Stimulated activated CD4-positive, alpha-beta T cell treated with anti-CD3 and anti-CD28 coated beads, Interleukin-1b, Interleukin-23, amount 100 ng/mL, for 4 hours (primary cell): ENCODE data around the gene SV2B.

Experiments
- DNase-seq, 2 donors: peaks; one replicate each; pipeline ENCODE4 v3.0.0-alpha.2; 2020; ENCODE audit warnings: low read depth in 2 of 2

SV2B gene

DNA sequence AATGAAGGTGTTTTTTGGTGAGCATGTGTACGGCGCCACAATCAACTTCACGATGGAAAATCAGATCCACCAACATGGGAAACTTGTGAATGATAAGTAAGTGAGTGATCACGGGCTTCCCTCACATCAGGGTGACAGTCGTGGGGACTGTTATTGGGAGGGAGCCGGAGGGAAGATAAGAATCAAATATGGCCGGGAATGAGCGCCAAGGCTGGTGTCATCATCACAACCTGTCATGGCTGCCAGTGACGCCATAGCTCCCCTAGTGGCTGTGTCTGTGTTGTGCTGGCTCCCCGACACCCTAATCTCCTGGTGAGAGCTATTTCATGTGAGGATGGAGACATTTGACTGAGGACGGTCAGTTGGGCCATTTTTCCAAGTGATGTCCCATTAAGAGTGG is 168.5 kb downstream of the SV2B start:
- DNase-seq = no peak

DNA sequence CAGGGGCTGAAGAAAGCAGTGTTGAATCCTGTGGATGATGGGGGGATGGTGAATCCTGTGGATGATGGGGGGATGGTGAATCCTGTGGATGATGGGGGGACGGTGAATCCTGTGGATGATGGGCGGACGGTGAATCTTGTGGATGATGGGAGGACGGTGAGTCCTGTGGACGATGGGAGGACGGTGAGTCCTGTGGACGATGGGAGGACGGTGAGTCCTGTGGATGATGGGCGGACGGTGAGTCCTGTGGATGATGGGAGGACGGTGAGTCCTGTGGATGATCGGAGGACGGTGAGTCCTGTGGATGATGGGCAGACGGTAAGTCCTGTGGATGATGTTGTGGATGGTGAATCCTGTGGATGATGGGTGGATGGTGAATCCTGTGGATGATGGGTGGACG is 170.7 kb downstream of the SV2B start:
- DNase-seq = no peak

DNA sequence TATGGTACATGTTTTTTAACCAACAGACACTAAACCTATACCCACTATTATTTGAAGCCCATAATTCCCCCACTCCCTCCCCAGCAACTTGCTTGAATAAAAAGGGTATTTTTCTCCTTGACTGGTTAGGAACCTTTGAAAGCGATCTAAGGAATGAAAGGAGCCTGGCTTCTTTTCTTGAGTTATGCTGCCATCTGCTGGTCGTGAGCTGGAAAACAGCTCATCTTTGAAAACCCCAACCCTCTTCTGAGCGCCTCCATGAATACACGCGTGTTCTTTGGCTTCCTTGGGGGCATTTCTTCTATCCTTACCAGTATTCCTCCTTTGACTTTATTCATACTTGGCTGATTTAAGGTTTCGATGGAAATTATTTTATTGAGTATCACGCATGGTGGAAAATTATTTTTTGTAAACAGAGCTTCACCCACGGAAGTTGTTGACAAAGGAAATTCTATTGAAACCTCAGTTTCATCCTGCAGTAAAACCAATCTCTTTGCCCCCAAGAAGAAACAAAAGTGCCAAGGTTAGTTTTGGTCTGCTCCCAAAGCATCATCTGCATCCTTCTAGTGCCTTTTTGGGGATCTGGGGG is 171.6 kb downstream of the SV2B start:
- DNase-seq = peak; percentile 36 to 60

DNA sequence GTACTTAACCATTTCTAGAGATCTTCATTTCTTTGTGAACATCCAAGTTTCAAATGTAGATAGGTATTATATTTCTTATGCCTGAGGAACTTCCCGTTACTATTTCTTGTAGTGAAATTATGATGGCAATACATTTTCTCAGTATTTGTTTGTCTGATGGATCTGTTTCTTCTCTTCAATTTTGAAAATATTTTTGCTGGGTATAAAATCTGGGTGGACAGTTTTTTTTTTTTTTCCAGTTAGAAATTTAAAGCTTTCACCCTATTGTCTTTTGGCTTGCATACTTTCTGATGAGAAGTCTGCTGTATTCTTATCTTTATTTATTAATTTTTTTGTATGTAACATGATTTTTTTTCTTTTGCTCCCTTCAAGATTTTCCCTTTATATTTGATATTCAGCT is 175.8 kb downstream of the SV2B start:
- DNase-seq = no peak

DNA sequence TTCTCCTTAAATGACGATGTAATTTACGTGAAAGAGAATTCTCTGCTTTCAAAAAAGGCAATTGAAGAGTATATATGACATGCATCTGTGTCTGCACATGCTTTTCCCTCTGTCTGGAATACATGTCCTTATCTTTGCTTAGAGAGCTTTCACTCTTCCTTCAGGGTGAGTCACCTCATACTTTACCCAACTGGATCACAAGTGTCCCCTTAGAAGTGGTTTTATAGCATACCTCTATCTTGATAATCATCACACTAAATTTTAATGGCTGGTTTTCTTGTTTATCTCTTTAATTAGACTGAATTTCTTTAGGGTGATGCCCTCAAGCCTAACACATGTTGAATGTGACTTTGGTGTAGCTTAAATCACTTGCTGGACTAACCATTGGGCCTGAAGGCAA is 178.9 kb downstream of the SV2B start:
- no peak for DNase-seq

DNA sequence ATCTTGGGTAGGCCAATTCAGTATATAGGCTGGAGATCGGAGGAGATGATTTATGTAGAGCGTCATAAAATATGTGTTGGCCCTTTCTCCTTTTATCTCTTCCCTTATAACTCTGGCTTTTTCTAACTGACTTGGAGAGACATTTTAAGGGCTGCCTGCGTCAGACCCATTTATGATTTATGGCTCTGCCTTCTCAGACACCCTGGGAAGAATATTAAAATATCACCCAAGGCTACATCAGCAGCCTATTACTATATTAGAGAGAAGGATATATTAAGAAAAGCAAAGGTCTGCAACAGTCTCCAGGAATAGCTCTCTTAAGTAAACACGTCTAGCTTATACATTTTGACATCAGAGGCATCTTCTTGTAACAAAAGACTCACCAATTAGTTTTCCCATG is 179.4 kb downstream of the SV2B start:
- no peak for DNase-seq

DNA sequence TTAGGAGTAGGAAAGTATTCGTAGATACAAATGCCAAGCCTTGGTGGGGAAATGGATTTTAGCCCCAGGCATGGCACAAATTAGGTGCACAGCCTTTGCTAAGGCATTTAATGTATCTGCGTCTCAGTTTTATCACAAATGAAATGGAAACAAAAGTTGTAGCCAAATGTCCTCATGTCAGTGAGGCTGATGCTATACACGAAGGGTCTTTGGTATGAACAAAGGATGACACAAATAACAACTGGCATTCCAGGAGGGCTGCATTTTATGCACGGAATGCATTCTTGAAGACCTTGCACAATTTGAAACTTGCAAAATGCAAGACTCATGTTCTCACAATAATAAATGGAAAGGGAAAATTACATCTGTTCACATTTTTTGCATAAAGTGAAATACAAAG is 181.9 kb downstream of the SV2B start:
- no peak for DNase-seq

DNA sequence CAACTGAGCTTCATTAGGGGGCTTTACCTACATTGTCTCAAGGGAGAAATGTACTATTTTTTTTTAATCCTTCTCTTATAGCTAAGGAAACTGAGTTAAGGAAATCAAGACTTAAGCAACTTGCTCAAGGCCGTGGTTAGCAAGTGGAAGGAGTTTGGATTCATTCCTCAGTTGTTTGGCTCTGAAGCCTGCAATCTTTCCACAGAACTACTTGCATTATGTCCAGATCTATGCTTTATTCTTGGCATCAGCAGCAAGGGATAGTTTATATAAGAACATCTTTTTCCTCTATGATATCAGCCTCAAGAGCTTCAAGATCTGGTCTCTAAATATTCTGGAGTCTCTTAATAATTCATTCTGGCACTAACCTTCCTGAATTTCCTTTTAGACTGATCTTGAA is 182.4 kb downstream of the SV2B start:
- DNase-seq = no peak

DNA sequence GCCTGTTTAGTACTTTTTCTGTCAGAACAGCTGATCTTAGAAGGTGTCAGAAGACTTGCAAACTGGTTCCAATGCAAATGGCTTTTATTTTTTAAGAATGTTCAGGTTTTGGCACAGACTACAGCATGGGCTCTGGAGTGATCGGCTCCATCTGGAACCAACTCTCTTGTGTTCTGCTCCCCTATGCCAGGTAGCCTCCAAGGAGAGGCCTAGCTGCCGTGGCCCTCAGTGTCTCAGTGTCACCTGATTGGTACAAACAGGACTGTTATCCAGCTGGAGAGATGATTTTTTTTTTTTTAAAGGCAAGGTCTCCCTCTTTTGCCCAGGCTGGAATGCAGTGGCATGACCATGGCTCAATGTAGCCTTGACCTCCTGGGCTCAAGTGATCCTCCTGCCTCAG is 183.1 kb downstream of the SV2B start:
- DNase-seq = no peak

DNA sequence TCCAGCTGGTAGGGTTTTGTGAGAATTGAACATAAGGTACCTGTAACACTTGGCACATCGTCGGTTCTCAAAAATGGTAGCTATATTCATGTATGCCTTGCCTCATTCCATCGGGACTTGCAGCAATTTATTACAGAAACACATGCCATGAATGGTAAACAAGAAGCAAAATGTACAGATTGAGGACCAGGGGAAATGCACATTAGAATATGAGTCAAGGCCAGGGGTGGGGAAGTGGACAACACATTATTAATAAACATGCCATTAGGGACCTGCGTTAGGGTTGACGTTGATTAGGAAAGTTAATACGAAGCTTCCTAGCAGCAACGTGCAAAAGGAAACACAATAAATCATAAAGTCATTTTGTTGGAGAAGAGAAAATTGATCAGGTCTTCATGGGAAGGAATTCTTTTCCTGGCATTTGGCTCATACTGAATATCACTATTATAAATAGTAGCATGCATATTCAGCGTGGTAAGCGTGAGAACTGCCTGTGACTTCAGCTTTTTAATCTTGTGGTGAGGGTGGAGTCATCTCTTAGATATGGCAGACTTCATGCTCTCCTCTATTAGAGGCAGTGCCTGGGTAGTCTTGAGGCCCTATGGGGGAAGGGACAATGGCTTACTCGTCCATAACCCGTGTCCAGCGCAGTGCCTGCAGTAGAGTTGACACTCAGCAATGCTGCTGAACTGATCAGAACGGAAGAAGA is 184.9 kb downstream of the SV2B start:
- no peak for DNase-seq

DNA sequence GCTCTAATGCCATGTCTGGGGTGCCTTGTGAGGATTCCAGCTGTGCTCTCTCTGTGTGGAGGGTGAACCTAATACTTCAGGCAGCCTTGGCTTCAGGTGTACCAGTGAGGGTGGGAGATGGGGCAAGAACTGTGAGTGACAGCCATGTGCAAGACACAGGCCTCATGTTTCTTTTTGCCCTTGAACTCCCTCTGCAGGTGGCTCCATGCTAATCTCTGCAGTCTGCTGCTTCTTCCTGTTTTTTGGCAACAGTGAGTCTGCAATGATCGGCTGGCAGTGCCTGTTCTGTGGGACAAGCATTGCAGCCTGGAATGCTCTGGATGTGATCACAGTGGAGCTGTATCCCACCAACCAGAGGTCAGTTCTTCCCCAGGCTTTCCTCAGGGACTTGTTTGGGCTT is 189.3 kb downstream of the SV2B start:
- no peak for DNase-seq

DNA sequence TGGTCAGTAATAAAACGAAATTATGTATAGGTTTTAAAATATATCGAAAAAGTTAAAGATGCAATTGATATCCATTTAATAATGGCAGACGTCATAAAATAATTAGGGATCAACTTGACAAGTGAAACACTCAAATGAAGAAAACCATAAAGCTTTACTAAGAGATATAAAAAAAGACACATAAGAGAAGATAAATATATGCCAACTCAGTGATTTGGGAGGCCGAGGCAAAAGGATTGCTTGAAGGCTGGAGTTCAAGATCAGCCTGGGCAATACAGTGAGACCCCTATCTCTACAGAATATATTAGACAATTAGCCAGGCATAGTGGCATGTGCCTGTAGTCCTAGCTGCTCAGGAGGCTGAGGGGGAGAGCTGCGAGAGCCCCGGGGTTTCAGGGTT is 190.5 kb downstream of the SV2B start:
- DNase-seq = no peak

DNA sequence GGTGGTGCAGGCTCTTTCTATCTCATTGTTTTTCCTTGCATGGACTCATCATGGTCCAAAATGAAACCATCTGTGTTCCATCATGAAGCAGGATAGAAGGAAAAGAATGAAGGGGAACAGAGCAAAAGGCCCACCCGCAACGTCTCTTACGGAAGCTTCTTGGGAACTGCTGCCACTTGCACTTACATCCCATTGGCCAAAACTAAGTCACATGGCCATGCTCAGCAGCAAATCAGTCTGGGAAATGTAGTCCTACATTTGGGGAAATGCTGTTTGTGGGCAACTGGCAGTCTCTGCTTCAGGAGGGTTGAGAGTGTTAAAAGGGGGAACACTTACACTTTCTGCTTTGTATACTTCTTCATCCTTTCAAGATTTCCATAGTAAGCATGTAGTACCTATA is 191.6 kb downstream of the SV2B start:
- no peak for DNase-seq

DNA sequence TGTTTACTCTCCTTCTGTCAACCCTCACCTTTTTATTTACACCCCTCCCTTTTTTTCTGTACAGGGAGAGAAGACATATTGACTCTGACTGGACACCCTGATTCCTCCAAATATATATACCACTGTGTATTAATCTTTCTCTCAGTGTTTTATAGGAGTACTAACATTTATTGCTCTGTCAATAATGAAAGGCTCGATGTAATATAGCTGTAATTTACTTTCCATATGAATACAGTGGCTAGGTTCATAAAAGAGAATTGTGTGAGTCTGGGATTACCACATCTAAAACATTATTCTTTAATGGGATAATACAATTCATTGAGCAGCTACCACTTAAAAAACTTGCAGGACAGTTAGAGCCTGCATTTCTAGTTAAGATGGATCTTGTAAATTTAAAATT is 194.3 kb downstream of the SV2B start:
- DNase-seq = no peak

DNA sequence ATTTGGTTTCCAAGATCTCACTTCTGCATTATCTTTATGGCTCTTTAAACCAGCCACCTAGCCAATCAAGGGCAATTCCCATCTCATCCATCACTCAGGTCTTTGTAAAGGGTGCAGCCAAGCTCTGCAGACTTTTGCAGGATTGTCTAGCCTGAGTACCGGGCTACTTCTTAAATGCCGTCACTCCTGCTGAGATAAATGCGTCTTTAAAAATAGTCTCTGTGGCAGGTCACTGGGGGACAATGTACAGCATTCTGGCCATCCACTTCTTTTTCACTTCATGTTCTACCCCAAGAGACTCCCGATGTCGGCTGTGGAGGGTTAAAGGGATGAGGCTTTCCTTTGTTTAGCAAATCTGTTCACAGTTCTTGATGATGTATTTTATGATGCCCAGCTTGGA is 194.7 kb downstream of the SV2B start:
- no peak for DNase-seq

DNA sequence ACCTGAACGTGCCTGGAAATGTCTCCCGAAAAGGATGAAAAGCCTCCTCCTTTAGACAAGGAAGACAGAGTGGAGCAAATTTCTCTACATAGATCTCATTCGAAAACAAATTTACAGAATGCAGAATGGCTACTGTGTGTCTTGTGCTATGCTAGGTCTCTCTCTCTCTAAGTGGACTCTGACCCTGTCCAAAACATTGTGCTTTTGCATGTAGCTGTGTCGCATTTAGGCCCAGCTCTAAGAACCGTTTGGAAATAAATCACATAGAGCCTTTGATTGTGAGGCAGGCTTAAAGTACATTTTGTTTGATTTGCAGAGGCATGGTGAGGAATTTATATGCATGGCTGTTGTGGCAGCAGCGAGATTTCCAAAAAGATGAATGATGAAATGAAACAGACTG is 198.0 kb downstream of the SV2B start:
- DNase-seq = no peak

DNA sequence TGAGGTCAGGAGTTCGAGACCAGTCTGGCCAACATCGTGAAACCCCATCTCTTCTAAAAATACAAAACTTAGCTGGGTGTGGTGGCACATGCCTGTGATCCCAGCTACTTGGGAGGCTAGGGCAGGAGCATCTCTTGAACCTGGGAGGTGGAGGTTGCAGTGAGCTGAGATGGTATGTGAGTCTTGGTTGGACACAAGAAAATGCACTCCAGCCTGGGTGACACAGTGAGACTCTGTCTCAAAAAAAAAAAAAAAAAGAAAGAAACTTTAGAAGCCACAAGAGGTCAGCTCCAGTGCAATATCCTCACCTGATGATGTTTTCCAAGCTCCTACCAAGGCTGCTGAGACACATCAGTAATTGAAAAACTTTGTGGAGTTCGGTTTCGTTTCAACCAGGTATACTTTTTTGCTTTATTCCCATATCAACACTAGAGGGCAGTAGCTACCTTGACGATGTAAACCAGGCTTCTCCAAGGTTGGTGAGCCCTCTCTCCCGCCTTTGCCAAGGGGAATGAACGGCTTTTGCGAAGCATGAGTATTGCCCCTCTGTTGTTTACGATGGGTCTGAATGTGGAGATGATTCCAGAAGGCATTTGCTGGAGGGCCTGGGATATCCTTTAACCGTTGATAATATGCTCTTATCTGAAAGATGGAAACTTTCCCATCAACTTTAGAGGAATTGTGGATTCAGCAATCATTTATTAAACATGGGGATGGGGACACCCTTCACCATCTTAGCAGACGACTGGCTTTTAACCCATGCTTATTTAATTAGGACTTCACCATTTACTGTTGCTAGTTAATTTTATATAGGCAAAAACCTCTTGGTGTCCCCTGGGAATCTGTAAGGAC is 202.8 kb downstream of the SV2B start:
- DNase-seq = no peak

DNA sequence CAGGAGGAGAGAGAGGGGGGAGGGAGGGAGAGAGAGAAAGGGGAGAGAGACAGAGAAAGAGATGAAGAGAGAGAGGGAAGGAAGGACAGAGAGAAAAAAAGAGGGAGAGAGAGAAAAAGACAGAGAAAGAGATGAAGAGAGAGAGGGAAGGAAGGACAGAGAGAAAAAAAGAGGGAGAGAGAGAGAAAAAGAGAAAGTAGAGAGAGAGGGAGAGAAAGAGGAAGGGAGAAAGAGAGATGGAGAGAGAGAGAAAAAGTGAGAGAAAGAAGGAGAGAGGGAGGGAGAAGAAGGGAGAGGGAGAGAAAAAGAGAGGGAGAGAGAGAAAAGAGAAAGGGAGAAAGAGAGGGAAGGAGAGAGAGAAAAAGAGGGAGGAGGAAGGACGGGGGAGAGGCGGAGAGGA is 204.2 kb downstream of the SV2B start:
- DNase-seq = no peak

DNA sequence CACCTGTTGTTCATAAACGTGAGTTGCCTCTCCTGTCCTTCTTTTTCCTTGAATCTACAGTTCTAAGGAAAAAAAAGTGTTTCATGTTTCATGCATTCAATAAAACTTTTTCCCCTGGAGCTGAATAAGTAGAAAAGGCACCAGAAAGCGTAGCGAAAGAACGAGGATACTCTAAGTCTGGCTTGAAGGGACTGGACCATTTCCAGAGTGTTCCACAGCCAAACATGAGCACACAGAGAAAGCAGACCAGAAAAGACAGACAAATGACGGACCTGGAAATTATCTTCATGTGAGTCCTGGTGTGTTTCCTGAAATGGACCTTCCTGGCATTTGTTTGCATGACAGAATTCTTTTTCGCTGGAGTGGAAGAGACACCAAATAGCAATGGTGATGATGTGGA is 204.7 kb downstream of the SV2B start:
- no peak for DNase-seq

DNA sequence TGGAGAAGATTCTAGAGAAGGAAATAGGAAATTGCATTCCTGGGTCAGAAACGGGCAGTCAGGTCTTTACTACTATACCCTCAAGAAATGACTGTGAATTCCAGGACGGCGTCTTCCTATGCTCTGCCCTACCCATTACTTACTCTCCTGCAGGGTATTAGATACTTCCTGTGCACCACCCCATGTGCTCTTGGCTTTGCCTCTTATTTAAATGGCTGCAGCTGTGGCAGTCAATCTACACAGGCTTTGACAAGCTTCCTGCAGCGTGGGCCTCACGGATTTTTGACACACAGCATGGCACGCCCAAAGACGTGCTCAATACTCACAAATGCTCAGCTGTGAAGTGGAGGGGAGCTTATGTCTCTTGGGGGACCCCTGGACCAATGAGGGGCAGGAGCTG is 206.1 kb downstream of the SV2B start:
- DNase-seq = no peak

DNA sequence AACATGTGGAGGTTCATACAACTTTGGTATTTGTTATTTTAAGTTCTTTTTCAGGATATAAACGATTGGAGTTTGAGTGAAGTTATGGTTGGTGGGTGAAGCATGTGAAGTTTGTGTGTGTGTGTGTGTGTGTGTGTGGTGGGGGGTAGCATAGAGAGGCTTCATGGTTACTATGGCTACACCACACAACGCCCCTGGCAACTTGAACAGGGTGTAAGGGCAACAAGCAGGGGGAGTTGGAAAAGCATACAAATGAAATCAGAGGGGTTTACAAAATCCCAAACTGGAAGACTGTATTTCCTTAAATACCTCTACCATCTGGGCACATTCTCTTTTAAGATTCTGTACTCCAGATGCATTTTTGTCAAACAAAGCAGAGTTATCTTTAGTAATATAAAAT is 207.5 kb downstream of the SV2B start:
- DNase-seq = no peak

DNA sequence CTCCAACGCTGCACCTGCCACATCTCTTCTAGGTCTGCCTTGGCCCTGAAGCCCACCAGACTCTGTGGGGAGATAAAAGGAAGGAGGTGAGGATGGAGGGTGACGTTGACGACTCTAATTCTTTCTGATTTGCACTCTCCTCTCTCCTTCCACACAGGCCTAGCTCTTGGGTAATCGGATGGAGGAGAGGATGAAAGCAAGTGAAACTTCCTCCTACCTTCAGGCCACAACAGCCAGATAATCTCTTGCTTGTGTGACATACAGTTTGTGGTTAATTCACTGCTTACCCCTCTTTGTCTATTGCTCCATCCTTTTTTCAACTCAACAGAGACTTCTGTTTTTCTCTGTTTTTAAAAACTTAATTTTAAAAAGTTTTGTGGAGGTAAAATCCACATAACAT is 208.1 kb downstream of the SV2B start:
- no peak for DNase-seq

DNA sequence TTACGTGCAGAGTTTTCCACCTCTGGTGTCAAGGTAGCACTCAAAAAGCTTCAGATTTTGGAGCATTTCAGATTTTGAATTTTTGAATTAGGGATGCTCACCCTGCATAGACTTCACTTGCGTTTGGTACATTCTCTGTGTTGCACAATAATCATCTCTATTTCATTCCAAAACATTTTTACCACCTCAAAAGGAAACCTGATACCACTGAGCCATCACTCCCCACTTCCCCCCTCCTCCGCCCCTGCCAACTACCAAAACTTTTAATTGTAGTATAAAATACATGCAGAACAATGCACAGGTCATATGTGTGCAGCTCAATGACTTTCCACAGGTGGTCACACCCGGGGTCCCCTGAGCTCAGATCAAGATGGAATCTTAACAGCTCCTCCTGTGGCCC is 208.8 kb downstream of the SV2B start:
- DNase-seq = no peak
